Neural progenitor cell (in vitro differentiated cells): Measurements from ENCODE around the gene MYOM3.

Experiments used
- EZH2 ChIP-seq: fragments of 200-600 bp; sonication (generic); IDR thresholded peaks from 2 replicates; pipeline ENCODE4 v1.6.1; 2017; ENCODE audit warnings: antibody characterized with exemption, mild to moderate bottlenecking, moderate library complexity
- EZH2phosphoT487 ChIP-seq: fragments of 200-600 bp; sonication (generic); IDR thresholded peaks from 2 replicates; pipeline ENCODE4 v1.6.1; 2017; ENCODE audit warnings: antibody characterized with exemption
- TF ChIP-seq, protein P1 (sequence below): fragments of 200-600 bp; sonication (generic); IDR thresholded peaks from 2 replicates; pipeline ENCODE4 v1.5.1; 2017; ENCODE audit warnings: antibody characterized with exemption, mild to moderate bottlenecking

DNA sequence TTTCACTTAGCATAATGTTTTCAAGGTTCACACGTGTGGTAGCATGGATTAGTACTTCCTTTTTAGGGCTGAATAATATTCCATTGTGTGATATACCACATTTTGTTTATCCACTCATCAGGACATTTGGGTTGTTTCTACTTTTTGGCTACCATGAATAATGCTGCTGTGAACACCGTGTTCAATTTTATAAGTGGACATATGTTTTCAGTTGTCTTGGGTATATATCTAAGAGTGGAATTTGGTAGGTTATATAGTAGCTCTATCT, 27.2 kb upstream of the MYOM3 start:
- TF ChIP-seq, protein P1, sequence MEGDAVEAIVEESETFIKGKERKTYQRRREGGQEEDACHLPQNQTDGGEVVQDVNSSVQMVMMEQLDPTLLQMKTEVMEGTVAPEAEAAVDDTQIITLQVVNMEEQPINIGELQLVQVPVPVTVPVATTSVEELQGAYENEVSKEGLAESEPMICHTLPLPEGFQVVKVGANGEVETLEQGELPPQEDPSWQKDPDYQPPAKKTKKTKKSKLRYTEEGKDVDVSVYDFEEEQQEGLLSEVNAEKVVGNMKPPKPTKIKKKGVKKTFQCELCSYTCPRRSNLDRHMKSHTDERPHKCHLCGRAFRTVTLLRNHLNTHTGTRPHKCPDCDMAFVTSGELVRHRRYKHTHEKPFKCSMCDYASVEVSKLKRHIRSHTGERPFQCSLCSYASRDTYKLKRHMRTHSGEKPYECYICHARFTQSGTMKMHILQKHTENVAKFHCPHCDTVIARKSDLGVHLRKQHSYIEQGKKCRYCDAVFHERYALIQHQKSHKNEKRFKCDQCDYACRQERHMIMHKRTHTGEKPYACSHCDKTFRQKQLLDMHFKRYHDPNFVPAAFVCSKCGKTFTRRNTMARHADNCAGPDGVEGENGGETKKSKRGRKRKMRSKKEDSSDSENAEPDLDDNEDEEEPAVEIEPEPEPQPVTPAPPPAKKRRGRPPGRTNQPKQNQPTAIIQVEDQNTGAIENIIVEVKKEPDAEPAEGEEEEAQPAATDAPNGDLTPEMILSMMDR, result no peak
- TF ChIP-seq EZH2 (no peak), EZH2phosphoT487 (no peak)
